Neural progenitor cell (in vitro differentiated cells): Measurements from ENCODE around the gene COMMD2. TPM values are rescaled to one million over a fixed set of nuclear protein-coding genes. Genes with fewer than 3 reads are reported as not detected.

Source experiments
- DNase-seq: peaks from one replicate; pipeline ENCODE4 v3.0.0-alpha.2; 2016; ENCODE audit warnings: low spot score
- H2AFZ ChIP-seq: fragments of 200-600 bp; sonication (generic); replicated peaks from 2 replicates; pipeline ENCODE4 v1.6.1; 2016; ENCODE audit warnings: antibody characterized with exemption
- H3F3A ChIP-seq: fragments of 200-600 bp; sonication (generic); 2 replicates; pipeline ENCODE4 v1.6.1; 2016; ENCODE audit warnings: antibody characterized with exemption, low read depth
- H3K27ac ChIP-seq: fragments of 200-600 bp; sonication (generic); 2 replicates; pipeline ENCODE4 v1.5.1; 2016; ENCODE audit warnings: mild to moderate bottlenecking
- H3K27me3 ChIP-seq: fragments of 200-600 bp; sonication (generic); 2 replicates; pipeline ENCODE4 v1.6.1; 2016; ENCODE audit warnings: mild to moderate bottlenecking, moderate library complexity
- H3K36me3 ChIP-seq: fragments of 200-600 bp; sonication (generic); 2 replicates; pipeline ENCODE4 v1.5.1; 2016
- H3K4me1 ChIP-seq: fragments of 200-600 bp; sonication (generic); 2 replicates; pipeline ENCODE4 v1.6.1; 2016; ENCODE audit warnings: mixed run types
- H3K4me2 ChIP-seq: fragments of 200-600 bp; sonication (generic); 2 replicates; pipeline ENCODE4 v1.6.1; 2016
- H3K4me3 ChIP-seq: fragments of 200-600 bp; sonication (generic); 2 replicates; pipeline ENCODE4 v1.5.1; 2016
- H3K79me2 ChIP-seq: fragments of 200-600 bp; sonication (generic); 2 replicates; pipeline ENCODE4 v1.6.1; 2016; ENCODE audit warnings: low read depth
- H3K9ac ChIP-seq: fragments of 200-600 bp; sonication (generic); 2 replicates; pipeline ENCODE4 v1.6.1; 2016
- H3K9me3 ChIP-seq: fragments of 200-600 bp; sonication (generic); 2 replicates; pipeline ENCODE4 v1.5.1; 2016; ENCODE audit warnings: low read depth
- H4K20me1 ChIP-seq: fragments of 200-600 bp; sonication (generic); 2 replicates; pipeline ENCODE4 v1.6.1; 2016; ENCODE audit warnings: low read depth
- H3K27ac Mint-ChIP-seq: 3 replicates; pipeline ENCODE4 v1.8.0; 2021; ENCODE audit warnings: mixed read lengths
- H3K27me3 Mint-ChIP-seq: 2 replicates; pipeline ENCODE4 v1.8.0; 2022; ENCODE audit warnings: low read depth, mild to moderate bottlenecking, inconsistent platforms, moderate library complexity, mixed read lengths; ENCODE audit not compliant: insufficient read depth
- H3K36me3 Mint-ChIP-seq: 3 replicates; pipeline ENCODE4 v1.8.0; 2021; ENCODE audit warnings: mixed read lengths
- H3K4me1 Mint-ChIP-seq: 3 replicates; pipeline ENCODE4 v1.8.0; 2021; ENCODE audit warnings: mixed read lengths
- H3K4me3 Mint-ChIP-seq: 3 replicates; pipeline ENCODE4 v1.8.0; 2021; ENCODE audit warnings: mild to moderate bottlenecking, moderate library complexity, mixed read lengths
- H3K9me3 Mint-ChIP-seq: 3 replicates; pipeline ENCODE4 v1.8.0; 2020; ENCODE audit warnings: mixed read lengths
- EZH2 ChIP-seq: fragments of 200-600 bp; sonication (generic); IDR thresholded peaks from 2 replicates; pipeline ENCODE4 v1.6.1; 2017; ENCODE audit warnings: antibody characterized with exemption, mild to moderate bottlenecking, moderate library complexity
- EZH2phosphoT487 ChIP-seq: fragments of 200-600 bp; sonication (generic); IDR thresholded peaks from 2 replicates; pipeline ENCODE4 v1.6.1; 2017; ENCODE audit warnings: antibody characterized with exemption
- total RNA-seq: library from RNA; depleted of rRNA; stranded (reverse); fragments of >200 nt; gene quantifications from 2 replicates; pipeline ENCODE4 v1.2.3, GENCODE V29; 2015; ENCODE audit warnings: low replicate concordance
- TF ChIP-seq, protein P1 (sequence below): fragments of 200-600 bp; sonication (generic); IDR thresholded peaks from 2 replicates; pipeline ENCODE4 v1.5.1; 2017; ENCODE audit warnings: antibody characterized with exemption, mild to moderate bottlenecking

COMMD2 gene
- total RNA-seq, 1 donor from 2014 or later = 110 TPM

DNA sequence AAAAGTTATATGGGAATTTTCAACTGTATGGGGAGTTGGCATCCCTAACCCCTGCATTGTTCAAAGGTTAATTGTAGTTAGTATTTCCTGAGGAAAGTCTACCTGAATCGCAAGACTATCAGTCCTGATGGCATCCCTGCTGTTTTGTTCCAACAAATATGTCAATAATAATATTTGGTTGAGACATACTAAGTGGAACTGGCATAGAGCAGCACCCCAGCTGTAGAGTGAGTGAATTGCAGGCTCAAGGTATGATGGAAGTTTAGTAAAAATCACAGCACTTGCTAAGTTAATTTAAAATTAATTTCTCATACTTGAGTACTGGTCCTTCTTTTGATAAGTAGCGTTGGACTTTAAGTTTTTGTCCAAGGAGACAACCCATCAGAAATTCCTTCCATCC, 18.0 kb upstream of the COMMD2 start:
- H3K9me3 Mint-ChIP-seq = no peaks in the 10 kb centered on the region
- H3K4me1 ChIP-seq = no peaks in the 10 kb centered on the region
- TF ChIP-seq EZH2phosphoT487 = no peak
- TF ChIP-seq EZH2 = no peak
- TF ChIP-seq, protein P1, sequence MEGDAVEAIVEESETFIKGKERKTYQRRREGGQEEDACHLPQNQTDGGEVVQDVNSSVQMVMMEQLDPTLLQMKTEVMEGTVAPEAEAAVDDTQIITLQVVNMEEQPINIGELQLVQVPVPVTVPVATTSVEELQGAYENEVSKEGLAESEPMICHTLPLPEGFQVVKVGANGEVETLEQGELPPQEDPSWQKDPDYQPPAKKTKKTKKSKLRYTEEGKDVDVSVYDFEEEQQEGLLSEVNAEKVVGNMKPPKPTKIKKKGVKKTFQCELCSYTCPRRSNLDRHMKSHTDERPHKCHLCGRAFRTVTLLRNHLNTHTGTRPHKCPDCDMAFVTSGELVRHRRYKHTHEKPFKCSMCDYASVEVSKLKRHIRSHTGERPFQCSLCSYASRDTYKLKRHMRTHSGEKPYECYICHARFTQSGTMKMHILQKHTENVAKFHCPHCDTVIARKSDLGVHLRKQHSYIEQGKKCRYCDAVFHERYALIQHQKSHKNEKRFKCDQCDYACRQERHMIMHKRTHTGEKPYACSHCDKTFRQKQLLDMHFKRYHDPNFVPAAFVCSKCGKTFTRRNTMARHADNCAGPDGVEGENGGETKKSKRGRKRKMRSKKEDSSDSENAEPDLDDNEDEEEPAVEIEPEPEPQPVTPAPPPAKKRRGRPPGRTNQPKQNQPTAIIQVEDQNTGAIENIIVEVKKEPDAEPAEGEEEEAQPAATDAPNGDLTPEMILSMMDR = no peak
- H3K4me3 Mint-ChIP-seq = no peak overlapping the region
- no peaks in the 10 kb centered on the region for H3K36me3 Mint-ChIP-seq
- H3K27me3 Mint-ChIP-seq = peaks cover 3% of the 10 kb centered on the region
- no peak overlapping the region for H3K27ac ChIP-seq
- H3K9ac ChIP-seq = no peak overlapping the region
- H3K4me2 ChIP-seq = no peak overlapping the region
- no peaks in the 10 kb centered on the region for H3K79me2 ChIP-seq
- H3K4me3 ChIP-seq = no peak overlapping the region
- no peaks in the 10 kb centered on the region for H3K9me3 ChIP-seq
- peaks cover 5% of the 10 kb centered on the region for H3K4me1 Mint-ChIP-seq
- DNase-seq = no peak
- H3K27ac Mint-ChIP-seq = no peak overlapping the region
- H3F3A ChIP-seq = no peaks in the 10 kb centered on the region
- H4K20me1 ChIP-seq = no peaks in the 10 kb centered on the region
- no peaks in the 10 kb centered on the region for H3K27me3 ChIP-seq
- H3K36me3 ChIP-seq = no peaks in the 10 kb centered on the region
- H2AFZ ChIP-seq = no peak overlapping the region

- no peak for DNase-seq
- H3K4me1 Mint-ChIP-seq = peaks cover 5% of the 10 kb centered on the region
- H3K9me3 Mint-ChIP-seq = no peaks in the 10 kb centered on the region
- no peak overlapping the region for H3K4me2 ChIP-seq
- H3K79me2 ChIP-seq = no peaks in the 10 kb centered on the region
- H3K36me3 Mint-ChIP-seq = no peaks in the 10 kb centered on the region
- TF ChIP-seq EZH2 = no peak
- TF ChIP-seq EZH2phosphoT487 = no peak
- TF ChIP-seq, protein P1 = no peak
- no peak overlapping the region for H3K9ac ChIP-seq
- H3K27me3 ChIP-seq = peaks cover 1% of the 10 kb centered on the region
- no peak overlapping the region for H3K4me3 ChIP-seq
- H3K36me3 ChIP-seq = no peaks in the 10 kb centered on the region
- no peak overlapping the region for H3K27ac ChIP-seq
- peaks cover 3% of the 10 kb centered on the region for H3K27me3 Mint-ChIP-seq
- H3K9me3 ChIP-seq = no peaks in the 10 kb centered on the region
- H3K4me3 Mint-ChIP-seq = no peak overlapping the region
- H3F3A ChIP-seq = no peaks in the 10 kb centered on the region
- H3K4me1 ChIP-seq = no peaks in the 10 kb centered on the region
- H3K27ac Mint-ChIP-seq = no peak overlapping the region
- H2AFZ ChIP-seq = no peak overlapping the region
- H4K20me1 ChIP-seq = no peaks in the 10 kb centered on the region
These were observed 16.4 kb upstream of the COMMD2 start for GRCh38 chr3:149768704-149769103.

DNA sequence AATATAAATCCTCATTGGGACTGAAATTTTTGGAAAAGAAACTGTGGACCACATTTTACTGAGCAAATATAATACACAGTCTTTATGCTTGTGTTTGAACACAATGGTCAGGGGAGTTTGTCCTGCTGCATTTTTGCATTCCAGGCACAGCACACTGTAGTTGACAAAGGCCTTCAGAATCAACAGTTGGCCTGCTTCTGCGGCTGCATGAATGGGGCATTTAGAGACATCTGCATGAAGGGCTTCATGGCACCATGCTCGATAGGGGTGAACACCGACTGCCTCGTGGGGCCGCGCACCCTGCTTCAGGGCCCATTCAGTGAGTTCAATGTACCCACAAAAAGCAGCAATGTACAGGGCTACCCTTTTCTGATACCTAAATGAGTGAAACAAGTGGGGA, 15.4 kb upstream of the COMMD2 start:
- H3K27ac Mint-ChIP-seq = no peak overlapping the region
- H3K9me3 ChIP-seq = no peaks in the 10 kb centered on the region
- TF ChIP-seq, protein P1 = no peak
- no peak for TF ChIP-seq EZH2
- TF ChIP-seq EZH2phosphoT487 = no peak
- H3K36me3 ChIP-seq = no peaks in the 10 kb centered on the region
- H4K20me1 ChIP-seq = no peaks in the 10 kb centered on the region
- DNase-seq = no peak
- peaks cover 11% of the 10 kb centered on the region for H3K27me3 ChIP-seq
- H3K4me3 Mint-ChIP-seq = no peak overlapping the region
- no peak overlapping the region for H3K27ac ChIP-seq
- H2AFZ ChIP-seq = no peak overlapping the region
- no peaks in the 10 kb centered on the region for H3F3A ChIP-seq
- H3K36me3 Mint-ChIP-seq = no peaks in the 10 kb centered on the region
- H3K9ac ChIP-seq = no peak overlapping the region
- H3K4me3 ChIP-seq = no peak overlapping the region
- no peaks in the 10 kb centered on the region for H3K4me1 ChIP-seq
- H3K27me3 Mint-ChIP-seq = peaks cover 3% of the 10 kb centered on the region
- no peaks in the 10 kb centered on the region for H3K79me2 ChIP-seq
- H3K4me1 Mint-ChIP-seq = peaks cover 5% of the 10 kb centered on the region
- no peak overlapping the region for H3K4me2 ChIP-seq
- no peaks in the 10 kb centered on the region for H3K9me3 Mint-ChIP-seq
